Subcutaneous adipose tissue (tissue), 4 donors: Measurements from ENCODE around the gene ACAT1. TPM values are rescaled to one million over a fixed set of nuclear protein-coding genes. Genes with fewer than 3 reads are reported as not detected.

ENCODE experiments used
- total RNA-seq, 4 donors: library from RNA; depleted of rRNA; stranded (reverse); fragments of >200 nt; gene quantifications; one replicate each; pipeline ENCODE4 v1.1.0, GENCODE V29; 2016
- TF ChIP-seq, protein P1 (sequence below): fragments of 450-650 bp; IDR thresholded peaks from one replicate; pipeline ENCODE4 v1.5.1; 2016; ENCODE audit warnings: low read depth, mild to moderate bottlenecking, control low read depth, antibody characterized with exemption, moderate library complexity

The ACAT1 gene
- total RNA-seq, 4 donors from 2014 or later: 199 to 330 (median 241) TPM

GRCh38 chr11:108101090-108101775 is 20.1 kb upstream of the ACAT1 start:
- TF ChIP-seq, protein P1, sequence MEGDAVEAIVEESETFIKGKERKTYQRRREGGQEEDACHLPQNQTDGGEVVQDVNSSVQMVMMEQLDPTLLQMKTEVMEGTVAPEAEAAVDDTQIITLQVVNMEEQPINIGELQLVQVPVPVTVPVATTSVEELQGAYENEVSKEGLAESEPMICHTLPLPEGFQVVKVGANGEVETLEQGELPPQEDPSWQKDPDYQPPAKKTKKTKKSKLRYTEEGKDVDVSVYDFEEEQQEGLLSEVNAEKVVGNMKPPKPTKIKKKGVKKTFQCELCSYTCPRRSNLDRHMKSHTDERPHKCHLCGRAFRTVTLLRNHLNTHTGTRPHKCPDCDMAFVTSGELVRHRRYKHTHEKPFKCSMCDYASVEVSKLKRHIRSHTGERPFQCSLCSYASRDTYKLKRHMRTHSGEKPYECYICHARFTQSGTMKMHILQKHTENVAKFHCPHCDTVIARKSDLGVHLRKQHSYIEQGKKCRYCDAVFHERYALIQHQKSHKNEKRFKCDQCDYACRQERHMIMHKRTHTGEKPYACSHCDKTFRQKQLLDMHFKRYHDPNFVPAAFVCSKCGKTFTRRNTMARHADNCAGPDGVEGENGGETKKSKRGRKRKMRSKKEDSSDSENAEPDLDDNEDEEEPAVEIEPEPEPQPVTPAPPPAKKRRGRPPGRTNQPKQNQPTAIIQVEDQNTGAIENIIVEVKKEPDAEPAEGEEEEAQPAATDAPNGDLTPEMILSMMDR: no peak

DNA sequence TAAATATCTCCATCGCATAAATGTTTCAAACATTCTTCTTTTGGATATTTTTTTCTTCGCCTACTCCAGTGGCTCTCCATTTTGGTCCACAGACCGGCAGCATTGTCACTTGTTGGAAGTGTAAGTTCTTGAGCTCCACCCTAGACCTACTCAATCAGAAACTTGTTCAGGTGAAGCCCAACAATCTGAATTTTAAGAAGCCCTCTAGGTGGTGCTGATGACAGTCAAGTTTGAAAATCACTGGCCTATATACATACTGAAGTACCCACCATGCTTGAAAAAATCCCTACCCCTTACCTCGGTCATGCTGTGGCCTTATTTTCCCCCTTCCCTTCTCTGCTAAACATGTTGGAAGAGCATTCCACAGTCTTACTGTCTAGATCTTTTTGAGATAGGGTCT is 10.2 kb upstream of the ACAT1 start:
- TF ChIP-seq, protein P1: no peak

DNA sequence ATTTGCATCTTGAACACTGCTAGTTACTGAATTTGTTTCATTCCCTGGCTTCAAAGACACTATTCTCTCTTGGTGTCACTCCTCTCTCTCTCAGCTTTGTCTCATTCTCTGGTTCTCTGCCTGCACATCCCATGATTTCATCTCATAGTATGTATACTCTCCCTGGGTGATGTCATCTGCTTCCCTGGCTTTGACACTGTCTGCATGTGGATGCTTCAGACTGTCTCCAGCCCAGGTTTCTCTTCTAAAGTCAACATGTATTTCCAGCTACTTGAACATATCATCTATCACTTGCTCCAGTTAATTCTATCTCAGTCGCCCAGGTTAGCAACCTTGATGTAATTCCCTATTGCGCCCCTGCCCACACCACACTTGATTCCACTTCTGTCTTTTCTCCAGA is 9.3 kb upstream of the ACAT1 start:
- TF ChIP-seq, protein P1: no peak

DNA sequence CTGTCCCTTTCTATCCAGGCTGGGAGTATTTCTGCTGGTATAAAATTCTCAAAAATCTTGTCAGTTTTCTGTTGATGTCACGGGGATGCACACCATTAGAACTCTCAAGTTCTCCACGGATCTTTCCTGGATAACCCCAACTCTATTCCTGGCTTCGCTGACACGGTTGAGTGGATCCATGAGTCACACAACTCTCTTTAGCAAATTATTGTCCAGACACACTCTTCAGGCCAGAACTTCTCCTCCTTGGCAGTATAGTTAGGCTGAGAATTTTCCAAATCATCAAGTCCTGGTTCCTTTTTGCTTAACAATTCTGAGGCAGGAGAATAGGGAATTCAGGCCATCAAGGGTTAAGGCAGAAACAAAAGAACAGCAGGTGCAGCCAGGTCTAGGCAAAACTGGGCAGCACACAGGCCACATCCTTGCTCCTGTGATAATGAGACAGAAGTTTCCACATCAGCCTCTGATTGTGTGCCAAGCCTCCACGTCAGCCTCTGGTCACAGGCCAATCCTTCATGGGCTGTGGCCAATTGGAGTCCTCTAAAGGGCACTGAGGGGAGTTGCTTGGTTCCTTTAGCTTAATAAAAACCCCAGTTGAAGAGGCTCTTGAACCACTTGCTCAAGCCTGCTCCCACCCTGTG is 5.7 kb upstream of the ACAT1 start:
- TF ChIP-seq, protein P1: no peak

DNA sequence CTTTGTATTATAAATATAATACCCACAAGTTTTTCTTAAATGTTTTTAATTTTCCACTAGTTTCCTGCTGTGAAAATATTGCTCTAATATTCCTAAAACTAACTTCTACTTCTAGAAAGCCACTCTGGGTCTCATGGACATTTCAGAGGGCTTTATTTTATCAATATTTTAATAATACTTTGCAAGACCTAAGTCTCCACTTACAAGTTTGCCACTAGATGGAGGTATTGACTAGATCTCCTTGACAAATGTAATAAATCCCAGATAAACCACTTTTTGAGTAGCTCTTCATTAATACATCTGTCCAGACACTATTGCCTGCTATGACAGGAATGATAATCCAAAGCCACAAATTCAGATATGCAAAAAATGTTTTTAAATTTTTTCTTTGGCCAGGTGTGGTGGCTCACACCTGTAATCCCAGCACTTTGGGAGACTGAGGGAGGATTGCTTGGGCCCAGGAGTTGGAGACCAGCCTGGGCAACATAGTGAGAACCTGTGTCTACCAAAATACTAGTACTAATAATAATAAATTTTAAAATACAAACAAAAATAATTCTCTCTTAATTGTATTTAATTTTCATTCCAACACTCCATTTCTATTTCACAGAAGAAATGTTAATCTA is 3.5 kb upstream of the ACAT1 start:
- TF ChIP-seq, protein P1: no peak

- TF ChIP-seq, protein P1: no peak
These were observed 830 bp downstream of the ACAT1 start for GRCh38 chr11:108122166-108122628.

GRCh38 chr11:108125096-108125495 is 3.7 kb downstream of the ACAT1 start:
- TF ChIP-seq, protein P1: no peak
